ENCODE data around the gene SH3GL2. TPM values are rescaled to one million over a fixed set of nuclear protein-coding genes. Genes with fewer than 3 reads are reported as not detected.

SH3GL2 gene
- total RNA-seq, 2 donors from 2014 or later, result 0.78 to 1.3 TPM

DNA sequence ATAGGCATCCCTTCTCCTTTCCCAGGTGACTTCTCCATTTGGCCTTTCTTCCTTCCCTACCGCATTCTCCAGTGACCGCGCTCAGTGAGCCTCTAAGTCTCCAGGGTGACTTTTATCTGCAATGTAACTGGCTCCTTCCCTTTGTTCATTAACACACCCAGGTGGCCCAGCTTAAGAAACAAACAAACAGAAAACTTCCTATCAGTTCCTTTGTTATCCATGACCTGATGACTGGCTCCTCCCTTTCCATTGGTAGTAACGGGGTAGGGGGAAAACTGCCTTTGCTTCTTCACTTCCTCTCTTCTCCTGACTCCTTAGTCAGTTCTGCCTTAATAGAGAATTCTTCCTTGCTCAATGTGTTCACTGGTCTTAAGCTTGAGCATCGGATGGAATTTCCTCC is 7.0 kb upstream of the SH3GL2 start:
- DNase-seq, result no peak
- H3K9me3 ChIP-seq, result no peaks in the 10 kb centered on the region
- no peak for ATAC-seq
- H3K36me3 ChIP-seq (replicated peaks in 1 of 2; ENCODE audit: insufficient read depth in 1 of 2, low read depth in 2 of 2), result no peaks in the 10 kb centered on the region
- intact Hi-C loops (cut with DNase I), result no loop called here
- WGBS, 2 donors, result 22 to 27% methylated on average over 5 of the region's 5 CpGs
- no peak overlapping the region for H3K27ac ChIP-seq
- no peaks in the 10 kb centered on the region for H3K4me1 ChIP-seq
- no peak overlapping the region for H3K4me3 ChIP-seq
- TF ChIP-seq, protein P1, sequence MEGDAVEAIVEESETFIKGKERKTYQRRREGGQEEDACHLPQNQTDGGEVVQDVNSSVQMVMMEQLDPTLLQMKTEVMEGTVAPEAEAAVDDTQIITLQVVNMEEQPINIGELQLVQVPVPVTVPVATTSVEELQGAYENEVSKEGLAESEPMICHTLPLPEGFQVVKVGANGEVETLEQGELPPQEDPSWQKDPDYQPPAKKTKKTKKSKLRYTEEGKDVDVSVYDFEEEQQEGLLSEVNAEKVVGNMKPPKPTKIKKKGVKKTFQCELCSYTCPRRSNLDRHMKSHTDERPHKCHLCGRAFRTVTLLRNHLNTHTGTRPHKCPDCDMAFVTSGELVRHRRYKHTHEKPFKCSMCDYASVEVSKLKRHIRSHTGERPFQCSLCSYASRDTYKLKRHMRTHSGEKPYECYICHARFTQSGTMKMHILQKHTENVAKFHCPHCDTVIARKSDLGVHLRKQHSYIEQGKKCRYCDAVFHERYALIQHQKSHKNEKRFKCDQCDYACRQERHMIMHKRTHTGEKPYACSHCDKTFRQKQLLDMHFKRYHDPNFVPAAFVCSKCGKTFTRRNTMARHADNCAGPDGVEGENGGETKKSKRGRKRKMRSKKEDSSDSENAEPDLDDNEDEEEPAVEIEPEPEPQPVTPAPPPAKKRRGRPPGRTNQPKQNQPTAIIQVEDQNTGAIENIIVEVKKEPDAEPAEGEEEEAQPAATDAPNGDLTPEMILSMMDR (IDR thresholded peaks at IDR 0.05), result no peak
- TF ChIP-seq POLR2A (IDR thresholded peaks at IDR 0.05), result no peak
- H3K27me3 ChIP-seq, result no peaks in the 10 kb centered on the region

DNA sequence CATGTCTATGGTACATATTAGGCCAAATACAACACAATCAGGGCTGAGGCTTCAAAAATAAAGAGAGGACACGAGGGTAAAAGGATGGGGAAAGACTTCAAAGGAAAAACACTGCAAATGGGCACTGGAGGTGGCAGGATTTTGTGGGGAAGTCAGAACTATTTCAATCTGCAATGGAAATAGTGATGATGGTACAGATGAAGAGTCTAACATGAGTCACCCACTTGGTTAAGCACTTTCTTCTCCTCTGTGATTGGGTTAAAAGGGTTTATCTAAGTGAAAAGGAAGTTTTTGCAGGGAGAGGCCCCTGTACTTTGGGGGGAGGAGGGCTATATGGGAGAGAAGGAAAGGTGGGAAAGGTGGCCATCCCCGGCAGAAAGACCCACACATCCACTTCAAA is 4.5 kb upstream of the SH3GL2 start:
- intact Hi-C loops (cut with DNase I), result no loop called here
- no peaks in the 10 kb centered on the region for H3K36me3 ChIP-seq (replicated peaks in 1 of 2; ENCODE audit: insufficient read depth in 1 of 2, low read depth in 2 of 2)
- no peak for ATAC-seq
- no peak for DNase-seq
- no peak overlapping the region for H3K27ac ChIP-seq
- 17 to 42% methylated on average over 2 of the region's 2 CpGs for WGBS, 2 donors
- no peak overlapping the region for H3K4me3 ChIP-seq
- peaks cover 0 to 6% of the 10 kb centered on the region in 2 donors for H3K27me3 ChIP-seq
- peaks cover 12% of the 10 kb centered on the region for H3K4me1 ChIP-seq
- H3K9me3 ChIP-seq, result no peaks in the 10 kb centered on the region
- no peak for TF ChIP-seq POLR2A (IDR thresholded peaks at IDR 0.05)
- TF ChIP-seq, protein P1 (IDR thresholded peaks at IDR 0.05), result no peak

DNA sequence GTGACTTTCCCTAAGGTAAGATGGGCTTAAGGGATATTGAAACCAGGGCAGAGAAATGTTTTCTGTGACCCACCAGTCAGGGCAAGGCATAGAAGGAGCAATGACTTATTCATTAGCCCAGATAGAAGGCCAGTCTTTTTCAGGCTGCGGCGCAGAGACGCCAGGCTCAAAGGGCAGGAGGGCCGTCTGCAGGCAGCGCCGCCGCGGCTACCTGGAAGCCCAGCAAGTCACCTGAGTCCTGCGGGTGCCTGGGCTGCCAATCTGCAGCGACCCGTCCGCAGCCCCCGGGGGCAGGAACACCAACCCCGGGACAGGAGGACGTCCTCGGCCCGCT is 322 bp upstream of the SH3GL2 start:
- no peaks in the 10 kb centered on the region for H3K36me3 ChIP-seq (replicated peaks in 1 of 2; ENCODE audit: insufficient read depth in 1 of 2, low read depth in 2 of 2)
- H3K4me3 ChIP-seq, result peak overlapping the region in 1 of 2 donors; percentile 4
- H3K27ac ChIP-seq, result no peak overlapping the region
- no peaks in the 10 kb centered on the region for H3K9me3 ChIP-seq
- H3K27me3 ChIP-seq, result peaks cover 0 to 6% of the 10 kb centered on the region in 2 donors
- WGBS, 2 donors, result 0% methylated on average over 3 to 17 of the region's 17 CpGs
- TF ChIP-seq, protein P1 (IDR thresholded peaks at IDR 0.05), result no peak
- no peak for TF ChIP-seq POLR2A (IDR thresholded peaks at IDR 0.05)
- DNase-seq, result no peak
- peaks cover 17% of the 10 kb centered on the region for H3K4me1 ChIP-seq
- intact Hi-C loops (cut with DNase I), result no loop called here
- ATAC-seq, result no peak

DNA sequence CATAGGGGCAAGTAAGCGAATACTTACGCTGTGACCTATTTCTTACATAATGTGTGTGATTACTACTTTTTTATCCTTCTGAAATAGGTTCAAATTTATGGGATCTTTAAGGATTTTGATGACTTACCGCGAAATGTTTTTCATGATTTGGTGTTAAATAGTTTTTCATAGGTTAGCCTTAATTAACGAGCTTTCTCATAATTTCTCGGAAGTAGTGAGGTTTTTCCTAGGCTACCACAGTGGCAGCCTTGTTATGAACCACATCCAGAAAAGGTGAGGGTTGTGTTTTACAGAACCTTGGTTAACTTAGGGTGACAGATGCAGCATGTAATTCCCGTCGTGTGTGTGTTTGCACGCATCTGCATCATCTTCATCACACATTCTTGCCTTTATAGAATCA is 1.3 kb downstream of the SH3GL2 start:
- ATAC-seq (no peak), DNase-seq (no peak)
- Histone ChIP-seq H3K9me3 (no peaks in the 10 kb centered on the region), H3K27me3 (peaks cover 0 to 6% of the 10 kb centered on the region in 2 donors), H3K27ac (no peak overlapping the region), H3K36me3 (replicated peaks in 1 of 2; ENCODE audit: insufficient read depth in 1 of 2, low read depth in 2 of 2) (no peaks in the 10 kb centered on the region), H3K4me3 (no peak overlapping the region), H3K4me1 (peaks cover 17% of the 10 kb centered on the region)
- no peak for TF ChIP-seq POLR2A (IDR thresholded peaks at IDR 0.05)
- TF ChIP-seq, protein P1 (IDR thresholded peaks at IDR 0.05), result no peak
- WGBS, 2 donors, result 58 to 65% methylated on average over 9 of the region's 9 CpGs
- intact Hi-C loops (cut with DNase I), result loop anchor here (10.0 kb wide), 1 partner anchor 65 kb away; no protein-coding TSS in a partner anchor

DNA sequence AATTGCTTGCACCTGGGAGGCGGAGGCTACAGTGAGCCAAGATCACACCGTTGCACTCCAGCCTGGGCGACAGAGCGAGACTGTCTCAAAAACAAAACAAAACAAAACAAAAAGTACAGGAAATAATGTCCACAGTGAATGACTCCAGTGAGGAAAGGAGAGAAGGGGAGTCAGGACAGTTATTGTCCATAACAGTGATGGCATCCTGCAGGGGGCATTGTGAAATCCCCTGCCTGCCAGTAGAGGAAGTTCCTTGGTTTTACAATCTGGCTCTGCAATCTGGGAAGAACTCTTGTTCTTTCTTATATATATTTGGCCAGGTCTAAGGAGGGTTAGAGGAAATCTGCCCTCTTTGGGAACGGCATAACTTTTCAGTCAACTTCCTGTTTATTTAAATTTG is 8.2 kb downstream of the SH3GL2 start:
- DNase-seq (no peak), ATAC-seq (no peak)
- TF ChIP-seq POLR2A (IDR thresholded peaks at IDR 0.05), result no peak
- TF ChIP-seq, protein P1 (IDR thresholded peaks at IDR 0.05), result no peak
- H3K9me3 ChIP-seq, result no peaks in the 10 kb centered on the region
- no peaks in the 10 kb centered on the region for H3K36me3 ChIP-seq (replicated peaks in 1 of 2; ENCODE audit: insufficient read depth in 1 of 2, low read depth in 2 of 2)
- no peaks in the 10 kb centered on the region for H3K27me3 ChIP-seq
- intact Hi-C loops (cut with DNase I), result loop anchor here (10.0 kb wide), 1 partner anchor 58 kb away; no protein-coding TSS in a partner anchor
- no peak overlapping the region for H3K27ac ChIP-seq
- 76 to 79% methylated on average over 5 of the region's 5 CpGs for WGBS, 2 donors
- no peaks in the 10 kb centered on the region for H3K4me1 ChIP-seq
- no peak overlapping the region for H3K4me3 ChIP-seq
